Coronary artery (tissue), 2 donors: ENCODE results near the gene ATG4B.

Source experiments
- DNase-seq: peaks from one replicate; pipeline ENCODE4 v3.0.0-alpha.2; 2017; ENCODE audit warnings: low spot score
- H3K27ac ChIP-seq, 2 donors: fragments of 200-600 bp; sonication (generic); one replicate each; pipeline ENCODE4 v1.5.1; 2016 to 2019
- H3K4me3 ChIP-seq: fragments of 200-600 bp; sonication (generic); 2 replicates; pipeline ENCODE4 v1.5.1; 2016; ENCODE audit warnings: mild to moderate bottlenecking, moderate library complexity
- TF ChIP-seq, protein P1 (sequence below): fragments of 200-600 bp; sonication (generic); IDR thresholded peaks from one replicate; pipeline ENCODE4 v1.5.1; 2019; ENCODE audit warnings: antibody characterized with exemption

ATG4B gene

DNA sequence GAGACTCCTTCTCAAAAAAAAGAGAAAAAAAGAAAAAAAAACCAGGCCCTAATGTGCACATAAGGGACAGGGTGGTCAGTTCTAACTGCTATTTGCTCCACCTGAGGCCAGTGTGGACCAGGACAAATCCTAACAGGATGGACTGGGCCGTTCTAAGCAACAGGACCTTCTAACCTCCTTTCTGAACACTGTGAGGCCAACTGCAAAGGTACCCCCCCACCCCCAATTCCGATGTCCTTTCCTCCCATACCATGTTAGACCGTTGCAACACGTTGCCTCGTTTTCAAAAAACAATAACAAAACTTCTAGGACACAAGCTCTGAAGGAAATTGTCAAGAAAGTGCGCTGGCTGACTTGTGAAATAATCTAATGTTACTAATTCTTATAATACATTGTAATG, 1.7 kb upstream of the ATG4B start:
- no peak for DNase-seq
- TF ChIP-seq, protein P1, sequence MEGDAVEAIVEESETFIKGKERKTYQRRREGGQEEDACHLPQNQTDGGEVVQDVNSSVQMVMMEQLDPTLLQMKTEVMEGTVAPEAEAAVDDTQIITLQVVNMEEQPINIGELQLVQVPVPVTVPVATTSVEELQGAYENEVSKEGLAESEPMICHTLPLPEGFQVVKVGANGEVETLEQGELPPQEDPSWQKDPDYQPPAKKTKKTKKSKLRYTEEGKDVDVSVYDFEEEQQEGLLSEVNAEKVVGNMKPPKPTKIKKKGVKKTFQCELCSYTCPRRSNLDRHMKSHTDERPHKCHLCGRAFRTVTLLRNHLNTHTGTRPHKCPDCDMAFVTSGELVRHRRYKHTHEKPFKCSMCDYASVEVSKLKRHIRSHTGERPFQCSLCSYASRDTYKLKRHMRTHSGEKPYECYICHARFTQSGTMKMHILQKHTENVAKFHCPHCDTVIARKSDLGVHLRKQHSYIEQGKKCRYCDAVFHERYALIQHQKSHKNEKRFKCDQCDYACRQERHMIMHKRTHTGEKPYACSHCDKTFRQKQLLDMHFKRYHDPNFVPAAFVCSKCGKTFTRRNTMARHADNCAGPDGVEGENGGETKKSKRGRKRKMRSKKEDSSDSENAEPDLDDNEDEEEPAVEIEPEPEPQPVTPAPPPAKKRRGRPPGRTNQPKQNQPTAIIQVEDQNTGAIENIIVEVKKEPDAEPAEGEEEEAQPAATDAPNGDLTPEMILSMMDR, result no peak
- H3K27ac ChIP-seq, result no peak overlapping the region

DNA sequence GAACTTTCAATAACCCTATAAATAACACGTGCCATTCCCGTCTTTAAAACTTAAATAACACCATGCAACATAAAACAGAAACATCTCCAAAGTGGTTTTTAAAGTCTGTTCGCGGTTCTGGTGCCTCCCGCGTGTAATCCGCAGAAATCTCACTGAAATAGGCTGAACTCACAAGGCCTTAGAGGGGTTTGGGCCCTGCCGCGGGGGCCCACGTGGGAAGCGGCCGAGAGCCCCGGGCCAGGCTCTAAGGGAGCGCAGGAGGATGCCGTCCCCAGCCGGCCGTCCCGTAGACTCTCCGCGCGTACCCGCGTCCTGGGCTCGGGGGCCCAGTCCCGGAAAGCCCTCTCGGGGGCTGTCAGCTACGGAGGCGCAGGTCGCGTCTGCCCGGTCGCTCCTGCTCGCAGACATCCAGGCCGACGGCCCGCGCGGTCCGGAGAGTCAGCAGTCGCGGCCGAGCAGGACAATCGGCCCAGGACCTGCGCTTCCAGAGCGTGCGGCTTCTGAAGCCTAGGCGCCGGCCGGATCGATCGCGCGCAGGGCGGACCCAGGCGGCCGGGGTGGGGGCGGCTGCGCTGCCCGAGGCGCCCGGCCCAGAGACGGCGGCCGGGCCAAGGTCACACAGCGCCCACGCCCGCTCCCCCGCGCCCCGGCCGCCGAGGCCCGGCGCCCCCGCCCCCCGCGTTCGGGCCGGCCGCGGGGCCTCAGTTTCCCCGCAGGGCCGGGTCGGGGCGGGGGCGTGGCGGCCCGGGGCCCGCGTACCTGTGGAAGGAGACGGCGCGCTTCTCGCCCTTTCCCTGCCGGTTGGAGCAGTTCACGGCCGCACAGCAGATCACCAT, 1.1 kb upstream of the ATG4B start:
- TF ChIP-seq, protein P1, result no peak
- Histone ChIP-seq H3K4me3 (peak overlapping the region; percentile 99), H3K27ac (peak overlapping the region; percentile 97 to 99)
- no peak for DNase-seq

More for the DNA sequence above, 1.7 kb upstream of the ATG4B start:
- peak overlapping the region; percentile 99 for H3K4me3 ChIP-seq

DNA sequence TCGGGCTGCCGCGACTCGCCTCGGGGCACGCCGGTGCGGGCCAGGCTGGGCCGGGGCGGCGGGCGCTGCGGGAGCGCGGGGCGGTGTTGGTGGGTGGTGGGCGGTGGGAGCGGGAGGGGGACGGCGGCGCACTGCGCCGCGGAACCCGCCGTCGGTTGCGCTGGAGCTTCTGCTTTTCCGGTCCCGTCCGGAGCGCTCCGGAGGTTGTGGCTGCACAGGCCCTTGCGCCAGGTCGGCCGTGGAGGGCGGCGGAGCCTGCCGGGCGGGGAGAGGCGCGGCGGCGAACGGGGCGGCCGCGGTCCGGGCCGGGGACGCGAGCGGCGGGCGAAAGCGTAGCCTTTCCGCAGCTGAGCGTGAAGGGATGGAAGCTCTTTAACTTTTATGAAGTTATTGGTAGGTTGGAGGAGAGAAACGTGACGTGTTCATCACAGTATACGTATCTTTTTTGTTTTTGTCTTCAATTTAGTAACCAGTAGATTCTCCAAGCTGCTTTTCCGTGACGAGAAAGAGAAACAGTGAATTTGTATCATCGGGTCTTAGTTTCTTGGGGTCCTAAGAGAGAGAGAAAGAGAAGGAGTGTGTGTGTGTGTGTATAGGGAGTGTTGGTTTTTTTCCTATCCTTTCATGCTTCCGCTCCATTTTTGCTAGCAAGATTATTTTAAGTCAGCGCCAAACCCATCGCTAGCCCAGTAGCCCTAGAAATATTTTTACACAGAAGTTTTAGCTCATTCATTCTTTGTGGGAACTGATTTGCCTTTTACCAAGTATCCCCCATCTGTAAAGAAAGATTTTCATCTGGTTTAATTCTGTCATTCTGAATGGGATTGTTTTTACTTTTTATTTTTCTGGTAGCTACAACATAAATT, 535 bp downstream of the ATG4B start:
- no peak for DNase-seq
- peak overlapping the region; percentile 97 to 99 for H3K27ac ChIP-seq
- TF ChIP-seq, protein P1, result no peak

DNA sequence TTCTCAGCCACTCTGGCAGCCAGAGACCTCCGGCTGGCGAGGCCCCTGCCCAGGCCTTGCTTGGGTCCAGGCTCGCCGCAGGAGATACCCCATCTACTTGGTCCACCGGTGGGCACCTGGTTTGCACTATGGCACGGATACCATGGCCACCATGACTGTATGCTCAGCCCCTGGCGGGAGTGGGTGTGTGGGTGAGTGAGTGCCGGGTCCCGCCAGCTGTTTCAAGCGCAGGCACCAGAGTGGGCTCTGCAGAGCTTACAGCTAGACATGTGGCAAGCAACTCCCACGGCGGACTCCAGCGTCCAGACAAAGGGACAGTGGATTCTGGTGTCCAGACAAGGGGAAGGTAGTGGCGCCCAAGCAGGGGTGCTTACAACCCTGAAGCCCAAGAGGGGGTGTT, 1.4 kb downstream of the ATG4B start:
- DNase-seq, result no peak
- TF ChIP-seq, protein P1, result no peak
- Histone ChIP-seq H3K4me3 (peak overlapping the region; percentile 99), H3K27ac (no peak overlapping the region)

More for the DNA sequence above, 535 bp downstream of the ATG4B start:
- peak overlapping the region; percentile 99 for H3K4me3 ChIP-seq

DNA sequence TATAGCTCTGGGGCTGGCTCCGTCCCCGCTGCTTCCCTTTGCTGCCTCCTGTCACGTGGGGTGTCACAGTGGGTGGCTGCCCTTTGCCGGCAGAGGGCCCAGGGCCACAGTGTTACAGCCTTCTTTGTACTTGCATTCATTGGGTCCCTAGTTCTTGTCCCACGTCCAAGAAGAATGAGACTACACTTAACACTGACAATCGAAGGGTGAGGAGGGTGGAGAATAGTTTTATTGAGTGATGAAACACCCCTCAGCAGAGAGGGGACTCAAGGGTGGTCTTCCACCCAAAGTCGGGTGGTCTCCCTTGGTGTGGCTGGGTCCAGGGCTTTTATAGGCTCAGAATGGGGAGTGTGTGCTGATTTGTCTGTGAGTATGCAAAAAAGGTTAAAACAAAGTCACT, 1.9 kb downstream of the ATG4B start:
- Histone ChIP-seq H3K27ac (no peak overlapping the region), H3K4me3 (peak overlapping the region; percentile 99)
- TF ChIP-seq, protein P1, result no peak
- DNase-seq, result no peak

DNA sequence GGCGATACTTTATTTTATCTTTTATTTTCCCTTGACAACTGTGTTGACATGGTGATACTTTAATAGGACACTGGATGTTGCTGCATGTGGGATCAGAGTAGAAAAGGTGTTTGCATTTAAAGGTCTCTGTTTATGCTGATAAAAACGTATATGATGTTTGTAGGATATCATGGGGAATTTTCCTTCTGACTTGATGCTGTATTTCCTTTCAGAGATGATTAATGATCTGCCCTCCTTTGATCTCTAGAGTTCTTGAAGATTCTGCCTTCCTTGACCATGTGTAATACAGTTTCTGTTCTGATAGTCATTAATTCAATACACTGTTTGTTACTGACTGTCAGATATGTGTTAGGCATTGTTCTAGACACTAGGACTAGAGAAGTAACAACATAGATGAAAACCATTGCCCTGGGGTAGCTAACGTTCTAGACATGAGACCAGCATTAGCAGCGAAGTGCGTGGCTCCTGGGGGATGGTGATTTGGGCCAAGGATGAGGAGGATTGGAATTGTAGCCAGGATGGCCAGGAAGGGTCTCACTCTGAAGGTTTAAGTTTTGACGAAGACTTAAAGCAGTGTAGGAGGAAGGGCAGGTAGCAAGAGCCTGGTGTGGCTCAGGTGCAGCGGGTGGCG, 2.8 kb downstream of the ATG4B start:
- DNase-seq, result no peak
- Histone ChIP-seq H3K27ac (no peak overlapping the region), H3K4me3 (no peak overlapping the region)
- TF ChIP-seq, protein P1, result no peak
